GM19035 (cell line): ENCODE data around the gene SOX10.
"Not testable (repeated sequence)": the region's sequence is repeated elsewhere in the genome, so short reads cannot be mapped to it uniquely, and the experiment has no call there.

Experiments
- ATAC-seq: cut with Tn5 transposase; IDR thresholded peaks from one replicate; pipeline ENCODE4 v1.9.1; 2021; ENCODE audit not compliant: unreplicated experiment

Gene SOX10

GRCh38 chr22:37965940-37966664 lies 18.3 kb downstream of the SOX10 start:
- no peak for ATAC-seq

- no peak for ATAC-seq
Measured at GRCh38 chr22:37961062-37961461, 23.3 kb downstream of the SOX10 start.

- ATAC-seq = no peak
Measured at GRCh38 chr22:37959231-37959825, 25.0 kb downstream of the SOX10 start.

- no peak for ATAC-seq
Measured at GRCh38 chr22:37957232-37957631, 27.1 kb downstream of the SOX10 start.

GRCh38 chr22:37955825-37956397 lies 28.4 kb downstream of the SOX10 start:
- ATAC-seq = not testable (repeated sequence)

- no peak for ATAC-seq
Measured at GRCh38 chr22:37954686-37955085, 29.7 kb downstream of the SOX10 start.

- peak; percentile 88 for ATAC-seq
Measured at GRCh38 chr22:37953437-37954179, 30.7 kb downstream of the SOX10 start, which contains the start of the genes C22orf23 and POLR2F. C22orf23 (minus strand) TSS chr22:37953601; CDS start chr22:37953149, 452 bp downstream. POLR2F (plus strand) TSS chr22:37953699; CDS start chr22:37953788, 89 bp downstream.

- no peak for ATAC-seq
Measured at GRCh38 chr22:37953062-37953436, 31.3 kb downstream of the SOX10 start.

- ATAC-seq = not testable (repeated sequence)
Measured at GRCh38 chr22:37952629-37953028, 31.7 kb downstream of the SOX10 start.

GRCh38 chr22:37951305-37951704 lies 33.0 kb downstream of the SOX10 start:
- no peak for ATAC-seq

GRCh38 chr22:37947142-37947795 lies 37.1 kb downstream of the SOX10 start:
- ATAC-seq = not testable (repeated sequence)

- ATAC-seq = not testable (repeated sequence)
Measured at GRCh38 chr22:37944423-37944822, 39.9 kb downstream of the SOX10 start.

- no peak for ATAC-seq
Measured at GRCh38 chr22:37943825-37944198, 40.5 kb downstream of the SOX10 start.

- no peak for ATAC-seq
Measured at GRCh38 chr22:37943136-37943824, 41.1 kb downstream of the SOX10 start.

- no peak for ATAC-seq
Measured at GRCh38 chr22:37942133-37942532, 42.2 kb downstream of the SOX10 start.

GRCh38 chr22:37940698-37941376 lies 43.5 kb downstream of the SOX10 start:
- no peak for ATAC-seq

GRCh38 chr22:37933711-37934376 lies 50.5 kb downstream of the SOX10 start:
- ATAC-seq = peak; percentile 78

- no peak for ATAC-seq
Measured at GRCh38 chr22:37932821-37933578, 51.4 kb downstream of the SOX10 start.

GRCh38 chr22:37932401-37932800 lies 52.0 kb downstream of the SOX10 start:
- ATAC-seq = no peak
